Naive thymus-derived CD8-positive, alpha-beta T cell (primary cell): ENCODE measurements around the gene MCTS1. TPM values are rescaled to one million over a fixed set of nuclear protein-coding genes. Genes with fewer than 3 reads are reported as not detected.
"Not testable (repeated sequence)": the region's sequence is repeated elsewhere in the genome, so short reads cannot be mapped to it uniquely, and the experiment has no call there.

Experiments
- ATAC-seq, 2 donors: fragments of 150-1000 bp; cut with Tn5 transposase in 1 of 2; sonication (Bioruptor Pico), chemical (Tn5 transposase) in 1 of 2; 1 replicate in 1 of 2; 2 replicates in 1 of 2; pipeline ENCODE4 v1.10.0; 2021; ENCODE audit warnings: mild to moderate bottlenecking in 2 of 2, moderate library complexity in 2 of 2
- POLR2A ChIA-PET: fragments of 350-600 bp; sonication (Branson Sonifier 250); formaldehyde crosslinking; loops from one replicate; lab custom pipeline; 2021; ENCODE audit warnings: antibody characterized with exemption; lab: Charles Lee
- DNase-seq, 10 donors: peaks; one replicate each; pipeline versions ENCODE4 v3.0.0 to v3.0.0-alpha.2; 2020 to 2022
- H3K27ac Mint-ChIP-seq, 10 donors: one replicate each; pipeline ENCODE4 v1.8.0; 2020 to 2022; ENCODE audit warnings: mild to moderate bottlenecking in 10 of 10, mixed read lengths in 10 of 10, moderate library complexity in 4 of 10, inconsistent platforms in 1 of 10
- H3K27me3 Mint-ChIP-seq, 5 donors: one replicate each; pipeline ENCODE4 v1.8.0; 2021 to 2022; ENCODE audit warnings: mixed read lengths in 5 of 5
- H3K36me3 Mint-ChIP-seq, 3 donors: one replicate each; pipeline ENCODE4 v1.8.0; 2020 to 2022; ENCODE audit warnings: mixed read lengths in 3 of 3, mild to moderate bottlenecking in 2 of 3, inconsistent platforms in 1 of 3
- H3K4me1 Mint-ChIP-seq, 4 donors: one replicate each; pipeline ENCODE4 v1.8.0; 2021 to 2022; ENCODE audit warnings: mixed read lengths in 4 of 4
- H3K4me3 Mint-ChIP-seq, 10 donors: one replicate each; pipeline ENCODE4 v1.8.0; 2020 to 2022; ENCODE audit warnings: mild to moderate bottlenecking in 10 of 10, mixed read lengths in 10 of 10, moderate library complexity in 6 of 10, inconsistent platforms in 1 of 10
- H3K9me3 Mint-ChIP-seq, 9 donors: one replicate each; pipeline ENCODE4 v1.8.0; 2020 to 2022; ENCODE audit warnings: mixed read lengths in 9 of 9, mild to moderate bottlenecking in 3 of 9, inconsistent platforms in 1 of 9, moderate library complexity in 1 of 9
- polyA plus RNA-seq, 3 donors: library from polyadenylated mRNA; unstranded; fragments of 300-500 nt; fragmentation: Illumina TruSeq; gene quantifications; one replicate each; pipeline ENCODE4 v1.2.3, GENCODE V29; 2021
- total RNA-seq, 8 experiments: library from RNA in 2 of 8; stranded (reverse) in 2 of 8; gene quantifications; one replicate each; pipeline ENCODE4 v1.2.3 and lab custom pipeline; 2021 to 2026

Gene MCTS1
- total and polyA plus RNA-seq, 5 experiments from 2014 or later, result 26.6 to 72.4 (median 68.2) TPM

GRCh38 chrX:120568609-120569008 is 35.3 kb upstream of the MCTS1 start:
- DNase-seq, result no peak
- ATAC-seq, result no peak
- Mint-ChIP-seq H3K27ac (peak overlapping the region in 1 of 10 donors; percentile 48), H3K4me3 (no peak overlapping the region), H3K9me3 (peaks cover 0 to 2% (median 0%) of the 10 kb centered on the region in 9 donors), H3K36me3 (no peaks in the 10 kb centered on the region), H3K4me1 (peaks cover 4 to 12% (median 6%) of the 10 kb centered on the region in 4 donors), H3K27me3 (no peaks in the 10 kb centered on the region)
- POLR2A ChIA-PET, result no interaction called here

GRCh38 chrX:120570011-120570600 is 33.8 kb upstream of the MCTS1 start:
- POLR2A ChIA-PET, result no interaction called here
- peaks cover 0 to 2% (median 0%) of the 10 kb centered on the region in 9 donors for H3K9me3 Mint-ChIP-seq
- DNase-seq (no peak), ATAC-seq (no peak)
- H3K27me3 Mint-ChIP-seq, result no peaks in the 10 kb centered on the region
- H3K4me1 Mint-ChIP-seq, result peaks cover 4 to 12% (median 6%) of the 10 kb centered on the region in 4 donors
- H3K36me3 Mint-ChIP-seq, result no peaks in the 10 kb centered on the region
- H3K27ac Mint-ChIP-seq, result no peak overlapping the region
- H3K4me3 Mint-ChIP-seq, result no peak overlapping the region

DNA sequence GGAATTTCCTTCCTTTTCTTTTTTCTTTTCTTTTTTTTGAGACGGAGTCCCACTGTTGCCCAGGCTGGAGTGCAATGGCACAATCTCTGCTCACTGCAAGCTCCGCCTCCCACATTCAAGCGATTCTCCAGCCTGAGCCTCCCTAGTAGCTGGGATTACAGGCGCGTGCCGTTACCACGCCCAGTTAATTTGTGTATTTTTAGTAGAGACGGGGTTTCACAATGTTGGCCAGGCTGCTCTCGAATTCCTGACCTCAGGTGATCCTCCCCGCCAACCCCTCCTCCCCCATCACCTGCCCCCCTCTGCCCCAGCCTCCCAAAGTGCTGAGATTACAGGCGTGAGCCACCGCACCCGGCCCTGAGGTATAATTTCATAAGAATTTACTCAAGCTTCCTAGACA is 30.1 kb upstream of the MCTS1 start:
- H3K36me3 Mint-ChIP-seq, H3K4me3 Mint-ChIP-seq, H3K27me3 Mint-ChIP-seq, DNase-seq, ATAC-seq, H3K27ac Mint-ChIP-seq, H3K9me3 Mint-ChIP-seq, POLR2A ChIA-PET: not testable (repeated sequence)
- H3K4me1 Mint-ChIP-seq, result peaks cover 4 to 12% (median 6%) of the 10 kb centered on the region in 4 donors

GRCh38 chrX:120575379-120576114 is 28.4 kb upstream of the MCTS1 start:
- Mint-ChIP-seq H3K4me3 (no peak overlapping the region), H3K27me3 (no peaks in the 10 kb centered on the region), H3K9me3 (peaks cover 0 to 2% (median 0%) of the 10 kb centered on the region in 9 donors), H3K27ac (no peak overlapping the region), H3K36me3 (no peaks in the 10 kb centered on the region), H3K4me1 (peaks cover 4 to 12% (median 7%) of the 10 kb centered on the region in 4 donors)
- no peak for DNase-seq
- no peak for ATAC-seq
- POLR2A ChIA-PET, result interaction anchor here (1.0 kb wide), 1 partner anchor 14 kb away, joined by 3 read pairs; the partner anchor contains the start of gene CUL4B

- no peak for ATAC-seq
Observed at GRCh38 chrX:120585702-120586101, 18.2 kb upstream of the MCTS1 start.

DNA sequence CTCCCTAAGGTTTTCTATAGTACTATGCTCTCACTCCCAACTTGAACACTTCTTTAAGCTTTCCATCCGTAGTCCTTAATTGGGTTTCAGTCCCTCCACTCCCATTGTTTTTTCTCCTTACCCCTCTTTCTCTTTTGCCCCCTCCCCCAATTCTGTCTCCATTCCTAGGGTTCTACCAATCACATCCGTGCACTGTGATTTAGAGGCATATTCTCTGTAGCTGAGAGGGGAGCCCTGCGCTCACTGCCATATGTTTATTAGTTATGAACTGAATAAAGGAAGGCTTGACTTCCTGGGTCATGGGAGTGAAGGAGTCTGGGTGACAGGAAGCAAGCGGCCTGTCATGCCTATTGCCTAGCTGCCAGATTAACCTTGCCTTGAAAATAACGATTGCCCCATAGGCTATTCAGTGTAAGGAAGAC is 471 bp downstream of the MCTS1 start:
- POLR2A ChIA-PET, result interaction anchor here (0.6 to 4.2 kb wide), 19 partner anchors 20 to 1096 kb away, joined by 3 to 111 read pairs (median 3); partner anchors contain the start of genes C1GALT1C1, CUL4B and ZBTB33

More at GRCh38 chrX:120585702-120586101, 18.2 kb upstream of the MCTS1 start:
- Mint-ChIP-seq H3K4me1 (peaks cover 0 to 2% (median 0%) of the 10 kb centered on the region in 4 donors), H3K9me3 (peaks cover 0 to 2% (median 0%) of the 10 kb centered on the region in 9 donors), H3K27me3 (peaks cover 0 to 7% (median 0%) of the 10 kb centered on the region in 5 donors), H3K27ac (no peak overlapping the region), H3K36me3 (no peaks in the 10 kb centered on the region), H3K4me3 (no peak overlapping the region)
- POLR2A ChIA-PET, result no interaction called here
- DNase-seq, result no peak

GRCh38 chrX:120612086-120612485 is 8.2 kb downstream of the MCTS1 start:
- Mint-ChIP-seq H3K36me3 (peaks cover 0 to 65% (median 8%) of the 10 kb centered on the region in 3 donors), H3K9me3 (no peaks in the 10 kb centered on the region), H3K27me3 (no peaks in the 10 kb centered on the region), H3K27ac (no peak overlapping the region), H3K4me3 (no peak overlapping the region), H3K4me1 (peaks cover 0 to 3% (median 0%) of the 10 kb centered on the region in 4 donors)
- DNase-seq, result no peak
- POLR2A ChIA-PET, result interaction anchor here (0.6 kb wide), 1 partner anchor 27 kb away, joined by 3 read pairs; no protein-coding TSS in a partner anchor
- no peak for ATAC-seq

More for the DNA sequence above, 471 bp downstream of the MCTS1 start:
- Mint-ChIP-seq H3K27me3 (no peaks in the 10 kb centered on the region), H3K36me3 (peaks cover 0 to 24% (median 4%) of the 10 kb centered on the region in 3 donors), H3K4me3 (peak overlapping the region; percentile 90 to 99 (median 96)), H3K27ac (peak overlapping the region; percentile 95 to 99 (median 98)), H3K4me1 (peaks cover 4 to 15% (median 9%) of the 10 kb centered on the region in 4 donors), H3K9me3 (no peaks in the 10 kb centered on the region)
- peak in 8 of 10 donors; percentile 1 to 66 (median 30) for DNase-seq
- ATAC-seq, result peak; percentile 72

DNA sequence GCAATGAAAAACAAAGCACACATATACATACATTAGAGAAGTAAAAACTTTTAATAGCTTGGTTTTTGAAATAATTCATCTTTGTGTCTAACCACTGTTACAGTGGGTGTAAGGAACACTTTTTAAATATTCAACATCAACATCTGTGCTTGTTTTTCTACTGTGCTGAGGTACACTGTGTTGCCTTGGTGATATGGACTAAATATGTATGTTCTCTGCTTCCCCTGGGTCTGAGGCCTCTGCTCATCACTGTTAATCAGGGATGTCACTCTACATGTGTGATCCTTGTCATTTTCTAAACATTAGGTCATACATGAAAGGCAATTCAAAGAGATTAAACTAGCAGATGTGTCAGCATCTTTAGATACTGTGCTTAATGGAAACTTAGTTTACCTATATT is 10.9 kb downstream of the MCTS1 start:
- Mint-ChIP-seq H3K4me3 (no peak overlapping the region), H3K27ac (peak overlapping the region in 1 of 10 donors; percentile 47)
- POLR2A ChIA-PET, result no interaction called here

DNA sequence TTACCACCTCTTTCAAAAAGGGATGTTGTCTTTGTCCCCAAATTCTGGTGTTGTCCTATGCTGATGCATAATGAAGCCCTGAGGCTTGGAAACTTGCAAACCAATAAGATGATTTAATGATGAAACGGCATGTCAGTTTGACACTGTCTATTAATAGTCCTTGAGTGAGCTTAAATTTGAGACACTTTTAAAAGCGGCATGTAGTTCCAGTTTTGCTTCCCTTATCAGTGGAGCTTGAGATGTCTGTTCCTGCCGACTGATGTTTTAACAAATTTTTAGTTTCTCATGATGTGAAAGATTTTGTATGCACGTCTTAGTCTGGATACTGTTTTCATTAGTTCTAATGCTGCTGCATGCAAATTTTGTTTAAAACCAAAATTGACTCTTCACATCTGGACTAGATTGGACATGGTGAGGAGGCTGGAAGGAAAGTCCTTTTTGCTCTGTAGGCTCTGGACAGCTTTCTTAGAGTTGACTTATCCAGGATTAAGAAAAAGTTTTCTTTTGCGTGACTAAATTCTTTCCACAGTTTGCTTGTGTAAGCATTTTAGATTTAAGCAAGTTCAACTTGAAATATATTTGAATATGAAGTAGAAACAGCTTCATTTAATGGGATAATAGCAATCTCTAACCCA is 14.2 kb downstream of the MCTS1 start:
- H3K4me3 Mint-ChIP-seq, result no peak overlapping the region
- H3K27me3 Mint-ChIP-seq, result no peaks in the 10 kb centered on the region
- POLR2A ChIA-PET, result no interaction called here
- H3K4me1 Mint-ChIP-seq, result peaks cover 0 to 7% (median 0%) of the 10 kb centered on the region in 4 donors
- H3K9me3 Mint-ChIP-seq, result no peaks in the 10 kb centered on the region
- H3K36me3 Mint-ChIP-seq, result peaks cover 0 to 39% (median 4%) of the 10 kb centered on the region in 3 donors
- H3K27ac Mint-ChIP-seq, result no peak overlapping the region
- no peak for DNase-seq
- no peak for ATAC-seq

More for the DNA sequence above, 10.9 kb downstream of the MCTS1 start:
- H3K4me1 Mint-ChIP-seq, result peaks cover 0 to 7% (median 0%) of the 10 kb centered on the region in 4 donors
- no peak for ATAC-seq
- H3K27me3 Mint-ChIP-seq, result no peaks in the 10 kb centered on the region
- DNase-seq, result no peak
- H3K36me3 Mint-ChIP-seq, result peaks cover 0 to 51% (median 4%) of the 10 kb centered on the region in 3 donors
- no peaks in the 10 kb centered on the region for H3K9me3 Mint-ChIP-seq

- peaks cover 0 to 25% (median 0%) of the 10 kb centered on the region in 3 donors for H3K36me3 Mint-ChIP-seq
- POLR2A ChIA-PET, result no interaction called here
- ATAC-seq, result no peak
- no peaks in the 10 kb centered on the region for H3K27me3 Mint-ChIP-seq
- peaks cover 0 to 3% (median 0%) of the 10 kb centered on the region in 9 donors for H3K9me3 Mint-ChIP-seq
- peak overlapping the region in 1 of 10 donors; percentile 62 for H3K27ac Mint-ChIP-seq
- no peak overlapping the region for H3K4me3 Mint-ChIP-seq
- no peak for DNase-seq
- H3K4me1 Mint-ChIP-seq, result peaks cover 4 to 27% (median 18%) of the 10 kb centered on the region in 4 donors
Observed at GRCh38 chrX:120625371-120625770, 21.5 kb downstream of the MCTS1 start.

GRCh38 chrX:120629667-120630537 is 26.0 kb downstream of the MCTS1 start, which contains the start of gene C1GALT1C1:
TSS of gene C1GALT1C1 (minus strand) at chrX:120630054. CDS start at chrX:120627166, 2,888 bp downstream.
- H3K27ac Mint-ChIP-seq, result peak within 1 kb of the TSS; percentile 93 to 99 (median 99)
- peaks cover 0 to 3% (median 0%) of the 10 kb centered on the region in 9 donors for H3K9me3 Mint-ChIP-seq
- POLR2A ChIA-PET, result interaction anchor here (0.7 to 2.2 kb wide), 6 partner anchors 9 to 530 kb away, joined by 3 to 22 read pairs (median 4); partner anchors contain the start of genes CUL4B and MCTS1
- peak within 1 kb of the TSS; percentile 87 to 97 (median 91) for H3K4me3 Mint-ChIP-seq
- peak; percentile 92 to 94 for ATAC-seq
- peaks cover 0 to 9% (median 0%) of the 10 kb centered on the region in 3 donors for H3K36me3 Mint-ChIP-seq
- H3K27me3 Mint-ChIP-seq, result no peaks in the 10 kb centered on the region
- peaks cover 5 to 30% (median 17%) of the 10 kb centered on the region in 4 donors for H3K4me1 Mint-ChIP-seq
- peak; percentile 78 to 95 (median 90) for DNase-seq
